ENCODE results near the gene INMT. TPM values are rescaled to one million over a fixed set of nuclear protein-coding genes. Genes with fewer than 3 reads are reported as not detected.

INMT gene
- polyA plus RNA-seq, 2 of the 4 experiments (the other 2 are of a cell fraction): not detected

DNA sequence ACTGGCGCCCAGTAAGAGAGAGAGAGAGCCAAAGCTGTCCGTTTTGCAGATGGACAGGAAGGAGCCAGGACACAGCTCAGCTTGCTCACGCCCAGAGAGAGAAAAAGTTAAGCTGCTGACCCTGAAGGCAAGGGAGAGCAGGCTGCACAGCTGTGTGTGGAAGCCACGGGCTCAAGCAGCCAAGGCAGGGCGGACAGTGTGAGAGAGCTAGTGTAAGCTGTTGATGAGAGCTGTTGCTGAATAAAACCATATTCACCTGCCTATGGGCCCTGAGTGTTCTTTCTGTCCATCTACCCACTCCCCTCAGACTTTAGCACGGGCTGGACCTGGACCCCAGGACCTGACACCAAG, 5.4 kb downstream of the INMT start (continued):
- TF ChIP-seq HEYL (CRISPR knock-in tag; IDR thresholded peaks at IDR 0.05) (no peak), SMC3 (IDR thresholded peaks at IDR 0.05) (no peak), GATA3 (IDR thresholded peaks at IDR 0.05; ENCODE audit: borderline replicate concordance) (no peak), RNF2 (IDR thresholded peaks at IDR 0.05; ENCODE audit: borderline replicate concordance, low read depth) (no peak)

GRCh38 chr7:30760514-30761213, 8.7 kb downstream of the INMT start:
- 50% methylated on average over 3 of the region's 3 CpGs for WGBS (ENCODE audit: missing lambda C conversion rate)
- FAIRE-seq (no peak), DNase-seq (ENCODE audit: low read depth in 1 of 2, low spot score in 1 of 2) (no peak), ATAC-seq (no peak)
- Histone ChIP-seq H3K27ac (no peak overlapping the region), H3K9me3 (no peaks in the 10 kb centered on the region), H3K4me1 (no peaks in the 10 kb centered on the region), H3K4me2 (no peak overlapping the region), H3K4me3 (no peak overlapping the region)
- TF ChIP-seq E2F6 (IDR thresholded peaks at IDR 0.05; ENCODE audit: borderline replicate concordance, low read depth): no peak
- TF ChIP-seq FOXS1 (CRISPR knock-in tag; IDR thresholded peaks at IDR 0.05): no peak
- TF ChIP-seq RCOR1 (IDR thresholded peaks at IDR 0.05; ENCODE audit: low read depth, low read length): no peak
- no peak for TF ChIP-seq FOSB (CRISPR knock-in tag; IDR thresholded peaks at IDR 0.05)
- no peak for TF ChIP-seq MAX (IDR thresholded peaks at IDR 0.05)
- TF ChIP-seq GATA3 (IDR thresholded peaks at IDR 0.05; ENCODE audit: borderline replicate concordance): no peak
- TF ChIP-seq HOXB5 (CRISPR knock-in tag; IDR thresholded peaks at IDR 0.05): no peak
- TF ChIP-seq CTCF (IDR thresholded peaks at IDR 0.05): no peak
- no peak for TF ChIP-seq JUN (IDR thresholded peaks at IDR 0.05)
- no peak for TF ChIP-seq TFCP2L1 (CRISPR knock-in tag; IDR thresholded peaks at IDR 0.05)
- no peak for TF ChIP-seq MYC (IDR thresholded peaks at IDR 0.05; ENCODE audit: borderline replicate concordance, low read length)
- CTCF ChIA-PET: interaction anchor here (0.5 to 2.4 kb wide), 2 partner anchors 20 to 134 kb away, joined by 5 to 15 read pairs; no protein-coding TSS in a partner anchor
- POLR2A ChIA-PET: no interaction called here

DNA sequence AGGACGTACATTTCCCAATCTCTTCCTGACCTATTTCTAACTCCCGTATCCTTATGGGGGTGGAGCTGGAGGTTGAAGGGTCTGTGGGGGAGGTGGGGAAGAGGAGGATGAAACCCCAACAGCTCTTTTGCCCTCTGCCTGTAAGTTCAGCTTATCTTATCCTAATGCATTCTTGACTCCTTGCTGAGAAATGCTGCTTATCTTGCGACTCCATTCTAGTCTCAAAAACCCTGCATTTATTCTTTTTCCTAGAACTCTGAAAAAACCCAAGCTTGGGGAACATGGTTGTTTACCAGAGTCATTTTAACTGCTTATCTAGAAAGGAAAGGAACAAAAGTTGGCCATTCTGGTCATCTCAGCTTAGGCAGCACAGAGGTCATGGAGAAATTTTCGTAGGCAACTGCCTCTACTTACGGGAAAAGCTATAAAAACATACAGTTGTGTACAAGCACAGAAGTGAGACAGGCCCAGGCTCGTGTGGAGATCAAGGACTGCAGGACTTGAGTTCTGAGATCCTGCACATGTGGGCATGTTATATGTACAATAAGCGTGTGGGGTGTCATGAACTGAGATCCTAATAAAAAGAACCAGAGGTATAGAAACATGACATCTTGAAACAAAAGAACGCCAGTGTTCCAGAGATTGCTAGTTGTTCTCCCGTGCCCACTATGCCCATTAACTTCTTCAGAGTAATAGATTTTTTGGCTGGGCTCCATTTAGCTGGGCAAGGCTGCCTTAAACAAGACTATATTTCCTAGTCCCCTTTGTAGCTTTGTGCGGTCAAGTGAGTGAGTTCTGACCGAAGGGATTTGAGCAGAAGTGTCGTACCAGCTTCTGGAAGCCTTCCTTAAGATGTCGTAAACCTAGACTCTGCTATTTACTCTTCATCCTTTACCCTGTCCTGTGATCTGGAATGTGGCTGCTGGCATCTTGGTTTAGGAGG, 9.6 kb downstream of the INMT start:
- WGBS (ENCODE audit: missing lambda C conversion rate): 58% methylated on average over 13 of the region's 13 CpGs
- Histone ChIP-seq H3K4me2 (no peak overlapping the region), H3K4me3 (no peak overlapping the region), H3K27ac (no peak overlapping the region), H3K9me3 (no peaks in the 10 kb centered on the region), H3K4me1 (no peaks in the 10 kb centered on the region)
- TF ChIP-seq CBX8 (IDR thresholded peaks at IDR 0.05) (no peak), KDM1A (IDR thresholded peaks at IDR 0.05; ENCODE audit: low read depth) (no peak), BHLHE40 (IDR thresholded peaks at IDR 0.05; ENCODE audit: low read depth, low read length) (no peak), BCL3 (IDR thresholded peaks at IDR 0.05) (no peak), CHD4 (IDR thresholded peaks at IDR 0.05; ENCODE audit: borderline replicate concordance) (no peak), HDAC2 (IDR thresholded peaks at IDR 0.05) (no peak), PHF8 (IDR thresholded peaks at IDR 0.05; ENCODE audit: borderline replicate concordance, low read depth) (no peak), CHD2 (IDR thresholded peaks at IDR 0.05; ENCODE audit: low read length, partially characterized antibody) (no peak), EHMT2 (IDR thresholded peaks at IDR 0.05; ENCODE audit: low read depth) (no peak)
- TF ChIP-seq, protein P1, sequence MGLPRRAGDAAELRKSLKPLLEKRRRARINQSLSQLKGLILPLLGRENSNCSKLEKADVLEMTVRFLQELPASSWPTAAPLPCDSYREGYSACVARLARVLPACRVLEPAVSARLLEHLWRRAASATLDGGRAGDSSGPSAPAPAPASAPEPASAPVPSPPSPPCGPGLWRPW (IDR thresholded peaks at IDR 0.05): no peak
- POLR2A ChIA-PET: no interaction called here
- CTCF ChIA-PET: interaction anchor here (0.5 to 2.4 kb wide), 2 partner anchors 21 to 134 kb away, joined by 5 to 15 read pairs; no protein-coding TSS in a partner anchor
- DNase-seq (ENCODE audit: low read depth in 1 of 2, low spot score in 1 of 2) (no peak), ATAC-seq (no peak), FAIRE-seq (no peak)
